ENCODE results near the gene STARD5. TPM values are rescaled to one million over a fixed set of nuclear protein-coding genes. Genes with fewer than 3 reads are reported as not detected.
A peak's percentile ranks its signal among the peaks of the same experiment; 100 is the strongest.

Gene STARD5
- total RNA-seq (1 to 10 TPM; 5.2 to 6.0 TPM), polyA plus RNA-seq (ENCODE audit: insufficient read length in 6 of 6) (1 to 10 TPM; 3.8 to 6.6 (median 5.2) TPM)
- long read RNA-seq, donor 1 = 0 reads
- long read RNA-seq, donor 2, full-length matches to known transcripts = 1 of 1 reads
- long read RNA-seq, donor 2, partial matches to known transcripts = 0 of 1 reads
- long read RNA-seq, donor 2, other reads (novel, unspliced or antisense) = 0 of 1 reads
- long read RNA-seq, donor 3, partial matches to known transcripts = 0 of 2 reads
- long read RNA-seq, donor 3, other reads (novel, unspliced or antisense) = 0 of 2 reads
- long read RNA-seq, donor 4, full-length matches to known transcripts = 5 of 7 reads
- long read RNA-seq, donor 4, partial matches to known transcripts = 1 of 7 reads
- long read RNA-seq, donor 4, other reads (novel, unspliced or antisense) = 1 of 7 reads
- long read RNA-seq, donor 5 = 0 reads
- long read RNA-seq, donor 6, partial matches to known transcripts = 0 of 1 reads
- long read RNA-seq, donor 6, other reads (novel, unspliced or antisense) = 0 of 1 reads
- long read RNA-seq, donor 7, full-length matches to known transcripts = 1 of 1 reads
- long read RNA-seq, donor 7, partial matches to known transcripts = 0 of 1 reads
- long read RNA-seq, donor 7, other reads (novel, unspliced or antisense) = 0 of 1 reads
- long read RNA-seq, donor 8, partial matches to known transcripts = 0 of 1 reads
- long read RNA-seq, donor 8, other reads (novel, unspliced or antisense) = 0 of 1 reads
- long read RNA-seq, donor 9 = 0 reads
- long read RNA-seq, donor 10, full-length matches to known transcripts = 2 of 3 reads
- long read RNA-seq, donor 10, partial matches to known transcripts = 1 of 3 reads
- long read RNA-seq, donor 10, other reads (novel, unspliced or antisense) = 0 of 3 reads
- long read RNA-seq, donor 11 = 0 reads
- long read RNA-seq, donor 12, full-length matches to known transcripts = 2 of 2 reads
- long read RNA-seq, donor 12, partial matches to known transcripts = 0 of 2 reads
- long read RNA-seq, donor 12, other reads (novel, unspliced or antisense) = 0 of 2 reads

GRCh38 chr15:81323944-81324881, at the start of gene STARD5:
STARD5 (minus strand) TSS chr15:81324141; CDS start chr15:81324099, 42 bp downstream.
- peaks cover 0 to 5% of the 10 kb centered on the region in 2 donors for H3K36me3 ChIP-seq
- no peaks in the 10 kb centered on the region for H3K27me3 ChIP-seq
- H3K4me3 ChIP-seq = peak within 1 kb of the TSS; percentile 72 to 84
- no peak for TF ChIP-seq CTCF (IDR thresholded peaks at IDR 0.05)
- no peaks in the 10 kb centered on the region for H3K9me3 ChIP-seq
- ATAC-seq = peak; percentile 100
- intact Hi-C loops (cut with DNase I) = no loop called here
- peak; percentile 97 to 100 (median 100) for DNase-seq
- peaks cover 10 to 33% of the 10 kb centered on the region in 2 donors for H3K4me1 ChIP-seq
- peak within 1 kb of the TSS; percentile 52 to 68 for H3K27ac ChIP-seq

- no peak overlapping the region for H3K27ac ChIP-seq
- no peaks in the 10 kb centered on the region for H3K4me1 ChIP-seq
- no peaks in the 10 kb centered on the region for H3K36me3 ChIP-seq
- DNase-seq (no peak), ATAC-seq (no peak)
- intact Hi-C loops (cut with DNase I) = no loop called here
- no peaks in the 10 kb centered on the region for H3K27me3 ChIP-seq
- H3K9me3 ChIP-seq = no peaks in the 10 kb centered on the region
- H3K4me3 ChIP-seq = no peak overlapping the region
- no peak for TF ChIP-seq CTCF (IDR thresholded peaks at IDR 0.05)
Observed at GRCh38 chr15:81373176-81373575, 49.2 kb upstream of the STARD5 start.

GRCh38 chr15:81372575-81372974, 48.6 kb upstream of the STARD5 start:
- intact Hi-C loops (cut with DNase I) = no loop called here
- no peaks in the 10 kb centered on the region for H3K9me3 ChIP-seq
- H3K4me1 ChIP-seq = no peaks in the 10 kb centered on the region
- no peak overlapping the region for H3K27ac ChIP-seq
- H3K27me3 ChIP-seq = no peaks in the 10 kb centered on the region
- TF ChIP-seq CTCF (IDR thresholded peaks at IDR 0.05) = no peak
- DNase-seq (no peak), ATAC-seq (no peak)
- H3K36me3 ChIP-seq = no peaks in the 10 kb centered on the region
- no peak overlapping the region for H3K4me3 ChIP-seq

- no peak for ATAC-seq
- H3K4me3 ChIP-seq = no peak overlapping the region
- no peaks in the 10 kb centered on the region for H3K9me3 ChIP-seq
- TF ChIP-seq CTCF (IDR thresholded peaks at IDR 0.05) = no peak
- H3K36me3 ChIP-seq = no peaks in the 10 kb centered on the region
- H3K27me3 ChIP-seq = no peaks in the 10 kb centered on the region
- no peak overlapping the region for H3K27ac ChIP-seq
- intact Hi-C loops (cut with DNase I) = no loop called here
- H3K4me1 ChIP-seq = no peaks in the 10 kb centered on the region
- no peak for DNase-seq
Observed at GRCh38 chr15:81363718-81364500, 40.0 kb upstream of the STARD5 start.
